Activated CD8-positive, alpha-beta T cell treated with anti-CD3 and anti-CD28 coated beads for 36 hours (primary cell): ENCODE data around the gene LPCAT1. TPM values are rescaled to one million over a fixed set of nuclear protein-coding genes. Genes with fewer than 3 reads are reported as not detected.

Source experiments
- ATAC-seq: fragments of 200-7000 bp; cut with Tn5 transposase; one replicate; pipeline ENCODE4 v1.10.0; 2021; ENCODE audit warnings: mild to moderate bottlenecking, moderate library complexity
- CTCF ChIA-PET: fragments of 350-600 bp; sonication (Branson Sonifier 250); formaldehyde crosslinking; loops from one replicate; lab custom pipeline; 2021; ENCODE audit warnings: antibody characterized with exemption; lab: Charles Lee
- POLR2A ChIA-PET: fragments of 350-600 bp; sonication (Branson Sonifier 250); formaldehyde crosslinking; loops from one replicate; lab custom pipeline; 2021; ENCODE audit warnings: antibody characterized with exemption; lab: Charles Lee
- DNase-seq: peaks from one replicate; pipeline ENCODE4 v3.0.0-alpha.2; 2020
- H3K27ac Mint-ChIP-seq: one replicate; pipeline ENCODE4 v1.8.0; 2021; ENCODE audit warnings: mild to moderate bottlenecking, mixed read lengths
- H3K27me3 Mint-ChIP-seq: one replicate; pipeline ENCODE4 v1.8.0; 2021; ENCODE audit warnings: mixed read lengths
- H3K36me3 Mint-ChIP-seq: one replicate; pipeline ENCODE4 v1.8.0; 2021; ENCODE audit warnings: low read depth, mixed read lengths
- H3K4me1 Mint-ChIP-seq: one replicate; pipeline ENCODE4 v1.8.0; 2021; ENCODE audit warnings: low read depth, mixed read lengths
- H3K4me3 Mint-ChIP-seq: one replicate; pipeline ENCODE4 v1.8.0; 2021; ENCODE audit warnings: mild to moderate bottlenecking, moderate library complexity, mixed read lengths
- H3K9me3 Mint-ChIP-seq: one replicate; pipeline ENCODE4 v1.8.0; 2021; ENCODE audit warnings: mixed read lengths
- intact Hi-C: fragments of 100-400 bp; cut with micrococcal nuclease; formaldehyde crosslinking; loops from one replicate; pipeline ENCODE4 v1.10.0; 2022
- total RNA-seq, 2 experiments: library from RNA; stranded (reverse); gene quantifications; one replicate each; pipeline ENCODE4 v1.2.3, GENCODE V29; 2021
- TF ChIP-seq, protein P1 (sequence below): fragments of 200-600 bp; IDR thresholded peaks from one replicate; pipeline ENCODE4 v1.8.0; 2022; ENCODE audit warnings: antibody characterized with exemption, mild to moderate bottlenecking

The LPCAT1 gene
- total RNA-seq, 2 experiments from 2014 or later: 37.2 to 43.6 TPM

DNA sequence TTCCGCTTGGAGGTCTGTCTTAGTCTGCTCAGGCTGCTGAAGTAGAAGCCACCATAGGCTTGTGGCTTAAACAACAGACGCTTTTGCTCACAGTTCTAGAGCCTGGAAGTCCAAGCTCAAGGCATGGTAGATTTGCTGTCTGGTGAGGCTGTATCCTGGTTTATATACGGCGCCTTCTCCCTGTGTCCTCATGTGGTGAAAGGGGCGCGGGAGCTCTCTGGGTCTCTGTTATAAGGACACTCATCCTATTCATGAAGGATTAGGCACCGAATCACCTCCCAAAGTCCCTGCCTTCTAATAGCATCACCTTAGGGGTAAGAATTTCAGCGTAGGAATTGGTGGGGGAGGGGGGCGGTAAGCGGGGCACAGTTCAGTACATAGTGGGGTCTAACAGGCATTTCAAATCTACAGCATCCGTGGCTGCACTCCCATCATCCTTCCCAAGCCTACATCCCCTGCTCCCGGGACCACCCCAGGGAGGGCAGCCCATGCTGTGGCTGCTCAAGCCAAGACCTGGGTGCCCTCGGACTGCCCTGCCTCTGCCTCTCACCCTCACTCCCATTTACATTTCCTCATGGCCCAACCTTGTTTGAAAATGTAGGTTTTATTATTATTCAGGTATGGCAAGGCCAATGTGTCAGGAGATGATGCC lies 15.1 kb upstream of the LPCAT1 start:
- ATAC-seq (no peak), DNase-seq (no peak)
- ChIA-PET POLR2A (interaction anchor here (1.1 kb wide), 1 partner anchor 56 kb away, joined by 3 read pairs; no protein-coding TSS in a partner anchor), CTCF (no interaction called here)
- no peak overlapping the region for H3K4me3 Mint-ChIP-seq
- H3K36me3 Mint-ChIP-seq: no peaks in the 10 kb centered on the region
- H3K27ac Mint-ChIP-seq: peak overlapping the region; percentile 55
- H3K27me3 Mint-ChIP-seq: no peaks in the 10 kb centered on the region
- intact Hi-C loops: no loop called here
- peaks cover 23% of the 10 kb centered on the region for H3K4me1 Mint-ChIP-seq
- H3K9me3 Mint-ChIP-seq: no peaks in the 10 kb centered on the region
- TF ChIP-seq, protein P1, sequence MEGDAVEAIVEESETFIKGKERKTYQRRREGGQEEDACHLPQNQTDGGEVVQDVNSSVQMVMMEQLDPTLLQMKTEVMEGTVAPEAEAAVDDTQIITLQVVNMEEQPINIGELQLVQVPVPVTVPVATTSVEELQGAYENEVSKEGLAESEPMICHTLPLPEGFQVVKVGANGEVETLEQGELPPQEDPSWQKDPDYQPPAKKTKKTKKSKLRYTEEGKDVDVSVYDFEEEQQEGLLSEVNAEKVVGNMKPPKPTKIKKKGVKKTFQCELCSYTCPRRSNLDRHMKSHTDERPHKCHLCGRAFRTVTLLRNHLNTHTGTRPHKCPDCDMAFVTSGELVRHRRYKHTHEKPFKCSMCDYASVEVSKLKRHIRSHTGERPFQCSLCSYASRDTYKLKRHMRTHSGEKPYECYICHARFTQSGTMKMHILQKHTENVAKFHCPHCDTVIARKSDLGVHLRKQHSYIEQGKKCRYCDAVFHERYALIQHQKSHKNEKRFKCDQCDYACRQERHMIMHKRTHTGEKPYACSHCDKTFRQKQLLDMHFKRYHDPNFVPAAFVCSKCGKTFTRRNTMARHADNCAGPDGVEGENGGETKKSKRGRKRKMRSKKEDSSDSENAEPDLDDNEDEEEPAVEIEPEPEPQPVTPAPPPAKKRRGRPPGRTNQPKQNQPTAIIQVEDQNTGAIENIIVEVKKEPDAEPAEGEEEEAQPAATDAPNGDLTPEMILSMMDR: no peak

DNA sequence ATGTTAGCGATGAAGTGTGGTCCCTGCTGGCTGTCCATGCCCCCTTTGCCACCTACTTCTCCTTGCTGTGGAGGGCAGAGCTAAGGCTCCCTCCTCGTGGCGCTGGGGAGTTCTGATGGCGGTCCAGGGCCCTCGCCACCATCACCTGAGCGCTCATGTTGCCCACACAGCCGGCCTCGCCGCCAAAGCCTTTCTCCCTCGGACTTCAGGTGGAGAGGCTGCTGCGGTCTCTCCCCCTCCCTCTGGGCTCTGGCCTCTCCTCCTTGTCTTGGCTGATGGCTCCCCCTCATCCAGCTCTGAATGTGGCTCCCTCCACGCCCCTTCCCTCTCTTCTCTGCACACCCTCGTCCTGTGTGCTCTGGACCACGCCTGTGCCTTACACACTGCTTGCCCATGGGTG lies 14.5 kb upstream of the LPCAT1 start:
- ChIA-PET CTCF (no interaction called here), POLR2A (interaction anchor here (1.1 kb wide), 1 partner anchor 56 kb away, joined by 3 read pairs; no protein-coding TSS in a partner anchor)
- DNase-seq: no peak

DNA sequence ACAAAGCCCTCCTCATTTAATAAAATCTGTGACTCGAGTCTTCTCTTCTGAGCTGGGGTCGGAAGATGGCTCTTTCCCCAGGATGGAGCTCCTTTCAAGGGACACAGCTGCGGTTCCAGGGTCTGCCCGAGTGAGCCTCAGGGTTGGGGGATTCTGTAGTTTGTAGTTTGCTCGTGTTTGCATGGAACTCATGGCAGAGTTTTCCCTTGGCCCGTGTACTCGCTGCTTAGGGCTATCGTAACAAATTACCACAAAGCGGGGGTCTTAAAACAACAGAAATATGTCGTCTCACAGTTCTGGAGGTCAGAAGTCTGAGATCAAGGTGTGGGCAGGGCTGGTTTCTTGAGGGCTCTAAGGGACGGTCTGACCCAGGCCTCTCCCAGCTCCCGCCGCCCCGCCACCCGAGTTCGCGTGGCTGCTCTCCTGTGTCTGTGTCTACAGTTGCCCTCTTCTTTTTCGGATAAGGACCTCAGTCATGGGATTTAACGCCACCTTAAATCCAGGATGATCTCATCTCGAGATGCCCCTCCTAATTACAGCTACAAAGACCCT lies 13.9 kb upstream of the LPCAT1 start:
- Mint-ChIP-seq H3K9me3 (no peaks in the 10 kb centered on the region), H3K27ac (peak overlapping the region; percentile 86), H3K4me1 (peaks cover 23% of the 10 kb centered on the region), H3K36me3 (no peaks in the 10 kb centered on the region), H3K4me3 (no peak overlapping the region), H3K27me3 (no peaks in the 10 kb centered on the region)
- TF ChIP-seq, protein P1: no peak
- POLR2A ChIA-PET: no interaction called here
- CTCF ChIA-PET: no interaction called here
- intact Hi-C loops: no loop called here
- no peak for DNase-seq
- ATAC-seq: no peak

More for the DNA sequence above, 14.5 kb upstream of the LPCAT1 start:
- Mint-ChIP-seq H3K36me3 (no peaks in the 10 kb centered on the region), H3K27me3 (no peaks in the 10 kb centered on the region), H3K27ac (peak overlapping the region; percentile 55), H3K9me3 (no peaks in the 10 kb centered on the region), H3K4me1 (peaks cover 23% of the 10 kb centered on the region), H3K4me3 (no peak overlapping the region)
- TF ChIP-seq, protein P1: no peak
- intact Hi-C loops: no loop called here
- ATAC-seq: no peak

DNA sequence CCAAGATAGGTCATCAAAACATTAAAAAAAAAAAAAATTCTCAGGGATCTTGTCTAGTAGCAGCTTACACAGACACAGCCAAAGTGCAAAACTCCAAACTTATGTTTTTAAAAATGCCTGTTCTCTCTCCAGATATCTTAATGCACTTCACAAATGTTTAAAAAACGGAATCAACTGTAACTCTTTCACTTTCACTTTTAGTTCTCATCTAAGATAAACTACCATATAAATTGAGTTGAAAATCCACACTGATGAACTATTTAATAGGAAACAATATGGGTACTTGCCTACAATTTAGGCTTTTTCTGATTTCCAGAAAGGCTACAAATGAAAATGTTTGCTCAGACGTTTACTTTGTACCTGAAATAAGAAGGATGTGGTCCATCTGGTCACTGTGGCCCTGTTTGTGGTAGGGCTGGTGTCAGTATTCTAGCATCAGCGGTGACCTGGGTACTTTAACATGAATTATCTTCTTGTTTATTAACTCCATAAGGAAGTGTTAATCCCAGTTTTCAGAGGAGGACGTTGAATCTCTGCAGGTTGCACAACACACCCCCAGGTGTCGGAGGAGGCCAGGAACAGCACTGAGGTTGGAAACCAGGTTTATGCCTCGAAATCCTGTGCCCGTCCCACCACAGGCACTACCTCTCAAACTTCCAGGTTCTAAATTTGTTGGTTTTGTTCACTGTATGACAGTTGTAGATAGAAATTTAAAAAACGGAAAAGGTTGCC lies 13.3 kb upstream of the LPCAT1 start:
- no peak for ATAC-seq

More for the DNA sequence above, 13.3 kb upstream of the LPCAT1 start:
- DNase-seq: no peak
- Mint-ChIP-seq H3K9me3 (no peaks in the 10 kb centered on the region), H3K4me3 (peak overlapping the region; percentile 71), H3K27ac (peak overlapping the region; percentile 86), H3K36me3 (no peaks in the 10 kb centered on the region), H3K27me3 (no peaks in the 10 kb centered on the region), H3K4me1 (peaks cover 23% of the 10 kb centered on the region)
- ChIA-PET CTCF (interaction anchor here (1.1 to 2.5 kb wide), 4 partner anchors 10 to 530 kb away, joined by 3 to 11 read pairs (median 4); partner anchors contain the start of gene LPCAT1), POLR2A (interaction anchor here (0.6 to 3.4 kb wide), 6 partner anchors 13 to 860 kb away, joined by 3 to 14 read pairs (median 4); partner anchors contain the start of gene LPCAT1)
- TF ChIP-seq, protein P1: no peak
- intact Hi-C loops: no loop called here
